ENCODE data around the gene RABGAP1.

The RABGAP1 gene

DNA sequence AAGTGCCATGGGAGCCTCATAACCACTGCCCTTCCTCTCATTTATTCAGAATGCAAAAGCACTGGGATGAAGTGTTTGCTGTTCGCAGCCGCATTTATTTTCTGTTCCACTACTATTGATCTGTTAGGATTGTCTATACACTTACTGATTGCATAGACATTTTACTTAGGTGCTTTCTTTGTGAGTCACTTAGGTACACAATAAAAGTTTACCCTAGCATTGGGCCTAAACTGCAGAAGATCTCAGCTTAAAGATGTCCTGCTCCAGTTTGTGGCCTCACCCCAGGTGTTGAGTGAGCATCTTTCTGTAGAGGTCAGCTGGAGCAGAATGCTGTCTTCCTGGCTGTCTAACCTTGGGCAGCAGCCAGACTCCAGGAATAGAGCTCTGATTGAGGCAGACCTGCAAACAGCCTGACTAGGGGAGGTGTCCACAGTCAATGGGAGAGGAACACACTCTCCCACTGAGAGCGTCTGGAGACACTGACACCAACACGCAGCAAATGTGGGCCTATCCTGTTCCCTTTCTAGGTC lies 146.6 kb downstream of the RABGAP1 start:
- no peak for DNase-seq (ENCODE audit: low spot score)

DNA sequence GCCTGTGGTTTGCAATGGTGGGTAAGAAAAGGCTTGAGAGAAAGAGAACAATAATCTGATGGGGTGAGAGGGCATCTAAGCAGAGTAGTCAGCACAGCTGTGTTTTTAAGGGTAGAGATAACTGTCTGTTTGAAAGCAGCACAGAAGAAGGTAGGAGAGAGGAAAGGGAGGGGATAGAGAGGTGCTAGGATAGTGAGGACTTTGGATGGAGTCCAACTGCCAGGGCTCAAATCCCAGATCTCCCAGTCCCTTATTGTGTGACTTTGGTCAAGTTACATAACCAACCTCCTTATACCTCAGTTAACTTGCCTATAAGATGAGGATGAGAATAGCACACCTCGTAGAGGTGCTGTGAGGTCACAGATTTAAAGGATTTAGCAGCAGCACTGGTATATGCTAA lies 148.2 kb downstream of the RABGAP1 start:
- no peak for DNase-seq (ENCODE audit: low spot score)

DNA sequence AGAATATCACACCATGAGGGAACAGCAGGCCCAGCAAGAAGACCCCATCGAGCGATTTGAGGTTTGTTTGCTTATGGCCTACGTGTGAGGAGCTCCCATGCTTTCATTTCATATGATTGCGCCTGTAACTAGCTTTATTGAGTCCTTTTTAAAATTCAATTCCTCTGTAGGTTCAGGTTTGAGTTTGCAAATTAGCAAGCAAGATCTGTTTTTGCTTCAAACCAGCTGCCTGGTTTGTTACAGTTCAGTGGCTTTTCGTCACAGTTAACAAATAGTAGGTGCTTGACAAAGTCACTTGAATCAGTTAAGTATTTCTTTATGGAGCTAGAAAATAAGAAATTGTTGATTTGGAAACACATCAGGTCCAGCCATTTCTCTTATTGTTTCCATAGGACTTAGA lies 149.0 kb downstream of the RABGAP1 start:
- DNase-seq (ENCODE audit: low spot score) = no peak

DNA sequence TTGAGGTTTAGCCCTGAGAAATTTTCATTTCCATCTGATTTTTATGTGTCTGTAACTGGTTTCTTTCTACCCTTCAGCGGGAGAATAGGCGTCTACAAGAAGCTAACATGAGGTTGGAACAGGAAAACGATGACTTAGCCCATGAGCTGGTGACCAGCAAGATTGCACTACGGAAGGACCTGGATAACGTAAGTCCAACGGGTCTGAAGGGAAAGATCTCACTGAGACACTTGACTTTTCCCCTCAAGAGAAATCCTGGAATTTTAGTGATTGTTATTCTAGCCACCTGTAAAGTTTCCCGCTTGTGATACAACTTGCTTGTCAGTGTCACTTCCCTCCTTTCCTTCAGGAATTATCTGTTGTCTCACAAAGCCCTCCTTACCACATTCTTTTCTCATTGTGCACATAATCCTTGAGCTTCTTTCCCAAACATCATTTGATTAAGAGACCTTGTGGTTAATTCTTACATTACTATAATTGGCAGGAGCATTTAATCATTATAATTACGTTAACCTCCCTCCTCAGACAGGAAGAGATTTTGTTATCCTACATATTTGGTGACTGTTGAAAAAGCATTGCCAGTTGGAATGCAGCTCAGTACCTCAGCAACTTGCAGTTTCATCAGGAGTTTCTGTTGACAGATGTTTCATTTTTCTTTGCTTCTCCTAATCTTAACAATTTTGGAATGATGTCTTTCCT lies 149.5 kb downstream of the RABGAP1 start:
- DNase-seq (ENCODE audit: low spot score) = no peak

DNA sequence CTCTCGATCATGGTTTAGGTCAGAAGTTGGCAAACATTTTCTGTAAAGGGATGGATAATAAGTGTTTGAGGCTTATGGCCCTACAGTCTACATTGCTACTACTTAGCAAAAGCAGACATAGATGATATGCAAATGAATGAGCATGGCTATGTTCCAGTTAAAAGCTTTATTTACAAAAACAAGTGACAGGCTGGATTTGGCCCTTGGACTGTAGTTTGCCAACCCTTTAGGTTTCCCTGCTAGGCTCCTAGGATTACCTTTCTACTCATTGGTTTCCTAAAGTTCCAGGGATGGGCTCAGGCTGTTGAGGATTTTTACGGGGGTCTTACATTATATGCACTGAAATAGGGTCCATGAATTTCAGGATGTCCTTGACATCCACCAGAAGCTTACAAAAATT lies 150.1 kb downstream of the RABGAP1 start:
- no peak for DNase-seq (ENCODE audit: low spot score)

DNA sequence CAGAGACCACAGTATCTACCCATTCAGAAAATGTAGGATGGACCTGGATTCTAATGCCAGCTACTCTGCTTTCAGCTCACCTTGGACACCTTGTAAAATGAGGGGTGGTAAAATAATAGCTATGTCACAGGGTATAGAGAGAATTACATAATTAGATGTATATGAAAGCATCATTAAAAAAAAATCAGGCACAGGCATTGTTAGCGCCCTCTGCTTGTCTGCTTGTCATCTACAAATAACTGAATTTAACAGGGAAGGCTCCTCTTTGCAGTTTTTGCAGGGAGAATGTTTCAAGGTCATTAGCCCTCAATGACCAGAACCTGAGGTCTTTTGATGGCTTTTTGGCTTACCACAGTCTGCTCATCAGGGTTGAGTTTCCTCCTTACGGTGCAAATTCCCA lies 150.6 kb downstream of the RABGAP1 start:
- DNase-seq (ENCODE audit: low spot score) = no peak

DNA sequence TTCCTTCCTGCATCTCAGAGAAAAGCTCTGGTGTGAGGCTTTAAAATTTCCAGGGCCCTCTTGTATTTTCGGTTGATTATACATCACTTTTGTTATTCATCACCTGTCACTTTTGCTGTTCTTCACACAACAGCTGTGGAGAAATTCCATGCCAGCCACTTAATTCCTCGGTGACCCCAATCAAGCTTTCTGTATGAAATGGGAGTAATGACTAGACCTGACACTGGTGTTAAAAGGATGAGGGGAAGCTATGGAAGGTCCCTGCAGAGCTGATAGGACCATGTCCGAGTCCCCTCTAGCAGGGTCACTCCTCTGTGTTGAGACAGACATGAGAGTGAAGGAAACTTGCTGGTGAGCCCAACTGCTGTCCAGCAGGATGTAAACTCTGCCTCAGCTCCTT lies 152.3 kb downstream of the RABGAP1 start:
- no peak for DNase-seq (ENCODE audit: low spot score)

DNA sequence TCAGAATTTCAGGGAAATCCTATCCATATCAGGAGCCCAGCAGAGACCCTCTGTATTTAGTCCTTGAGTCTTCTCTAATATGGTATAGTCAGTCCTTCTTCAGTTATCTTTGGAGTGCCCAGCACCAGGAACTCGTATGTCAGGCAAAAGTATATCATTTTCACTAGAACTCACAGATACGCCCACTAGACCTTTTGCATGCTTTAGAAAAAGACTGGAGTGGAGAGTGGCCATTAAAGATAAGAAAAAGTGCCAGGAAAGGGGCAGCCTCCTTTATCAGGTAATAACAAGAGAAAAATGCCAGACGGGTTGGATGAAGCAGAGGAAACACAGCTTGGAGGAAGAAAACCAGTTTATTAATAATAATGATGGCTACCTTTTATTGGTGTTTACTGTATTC lies 156.2 kb downstream of the RABGAP1 start:
- DNase-seq (ENCODE audit: low spot score) = no peak

DNA sequence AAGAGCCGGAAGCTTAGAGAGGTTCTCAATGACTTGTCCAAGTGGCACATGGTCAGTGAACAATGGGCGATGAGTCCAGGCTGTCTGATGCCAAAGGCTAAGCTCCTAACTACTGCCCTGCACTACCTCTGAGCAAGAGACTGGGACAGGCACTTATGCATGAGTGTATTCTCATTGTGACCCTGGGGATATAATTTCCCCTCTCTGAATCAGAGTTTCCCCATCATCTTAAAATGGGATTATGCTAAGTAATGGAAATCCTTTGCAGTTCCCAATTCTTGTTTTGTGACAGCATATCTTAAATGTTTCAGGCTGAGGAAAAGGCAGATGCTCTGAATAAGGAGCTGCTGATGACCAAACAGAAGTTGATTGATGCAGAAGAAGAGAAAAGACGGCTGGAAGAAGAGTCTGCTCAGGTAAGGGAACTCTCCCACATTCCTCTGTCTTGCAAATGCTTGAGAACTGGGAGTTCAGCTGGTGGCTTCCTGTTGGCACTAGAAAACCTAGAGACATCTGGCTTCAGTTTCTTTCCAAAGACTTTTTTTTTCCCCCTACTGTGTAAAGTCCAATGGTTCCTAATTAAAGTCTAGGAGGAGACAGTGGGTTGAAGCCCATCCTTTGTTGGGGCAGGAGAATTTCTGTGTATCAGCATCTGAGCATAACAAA lies 156.7 kb downstream of the RABGAP1 start:
- no peak for DNase-seq (ENCODE audit: low spot score)

DNA sequence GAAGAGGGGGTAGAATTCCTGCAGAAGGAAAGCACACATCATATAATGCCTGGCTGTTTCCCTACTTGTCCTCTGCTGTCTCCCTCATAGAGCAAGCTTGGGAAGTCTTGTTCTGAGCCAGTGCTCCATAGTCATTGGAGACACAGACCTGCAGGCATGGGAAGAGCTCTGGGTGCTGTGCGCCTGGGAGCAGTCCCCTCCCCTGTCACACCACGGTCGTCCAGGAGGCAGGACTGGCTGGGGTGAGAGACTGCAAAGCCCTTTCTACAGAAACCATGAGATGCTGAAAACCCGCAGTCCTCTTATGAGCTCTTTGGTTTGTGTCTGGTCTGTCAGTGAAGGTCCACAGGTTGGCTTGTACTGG lies 157.3 kb downstream of the RABGAP1 start:
- DNase-seq (ENCODE audit: low spot score) = no peak

DNA sequence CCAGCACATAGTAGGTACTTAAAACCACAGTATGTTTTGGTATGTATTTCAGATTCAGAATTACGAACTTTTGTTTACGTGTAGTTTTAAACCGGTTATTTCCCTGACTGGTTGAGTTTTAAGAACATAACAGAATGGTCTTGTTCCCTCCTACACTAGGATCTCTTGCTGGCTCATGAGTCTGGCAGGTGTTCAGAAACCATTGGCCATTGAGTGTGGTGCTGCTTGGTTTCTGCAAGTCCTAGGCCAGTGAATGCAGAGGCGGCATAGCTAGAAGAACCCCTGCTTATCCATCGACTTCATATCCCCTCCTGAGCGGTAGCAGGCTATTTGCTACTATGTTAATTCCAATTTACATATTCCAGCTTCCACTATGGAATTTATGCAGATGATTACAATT lies 158.2 kb downstream of the RABGAP1 start:
- no peak for DNase-seq (ENCODE audit: low spot score)

DNA sequence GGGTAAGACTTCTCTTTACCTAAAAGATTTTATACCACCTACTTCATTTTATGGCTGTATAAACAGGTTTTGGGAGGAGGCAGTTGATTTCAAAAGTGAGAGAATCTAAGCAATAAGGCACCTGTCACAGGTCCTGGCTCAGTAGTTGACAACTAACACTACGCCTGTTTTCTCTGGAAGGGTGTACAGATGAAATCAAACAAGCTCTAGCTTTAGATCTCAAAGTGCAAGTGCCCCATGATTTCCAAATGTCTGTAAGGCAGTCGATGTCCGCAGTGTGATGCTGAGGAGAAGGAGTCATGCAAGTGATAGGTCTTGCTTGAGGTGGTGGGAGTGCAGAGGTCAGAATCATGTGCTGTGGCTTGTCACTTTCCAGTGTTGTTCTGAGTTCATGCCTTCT lies 158.7 kb downstream of the RABGAP1 start:
- no peak for DNase-seq (ENCODE audit: low spot score)

DNA sequence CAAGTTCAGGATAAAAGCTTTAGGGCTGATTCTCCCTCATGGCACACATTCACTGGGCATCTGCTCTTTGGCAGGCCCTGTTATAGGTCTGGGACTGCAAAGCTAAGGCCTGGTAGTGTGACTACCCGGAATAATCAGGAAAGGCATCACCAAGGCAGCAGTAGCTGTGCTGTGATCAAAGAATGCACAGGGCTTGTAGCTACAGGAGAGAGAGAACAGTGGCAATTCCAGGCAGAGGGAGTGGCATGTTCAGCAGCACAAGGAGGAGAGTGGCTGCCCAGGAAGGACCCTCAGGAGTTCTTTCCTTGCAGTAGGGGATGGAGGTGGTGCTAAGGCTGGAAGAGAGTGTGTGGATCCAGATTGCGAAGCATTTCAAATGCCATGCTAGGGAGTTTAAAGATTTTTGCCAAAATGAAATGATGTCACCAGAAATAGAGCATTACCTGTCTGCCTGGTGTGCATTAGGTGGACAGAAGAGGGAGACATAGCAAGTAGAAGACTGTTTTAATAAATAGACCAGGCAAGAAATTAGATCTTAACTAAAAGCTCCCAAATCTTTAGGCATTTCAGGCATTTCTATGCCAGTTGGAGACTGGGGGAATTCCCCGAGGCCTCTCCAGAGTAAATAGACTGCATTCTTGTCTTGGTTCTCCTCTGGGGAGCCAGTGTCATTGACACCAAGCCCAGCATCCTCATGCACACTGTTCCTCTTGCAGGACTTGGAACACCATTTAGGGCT lies 161.7 kb downstream of the RABGAP1 start:
- DNase-seq (ENCODE audit: low spot score) = no peak

DNA sequence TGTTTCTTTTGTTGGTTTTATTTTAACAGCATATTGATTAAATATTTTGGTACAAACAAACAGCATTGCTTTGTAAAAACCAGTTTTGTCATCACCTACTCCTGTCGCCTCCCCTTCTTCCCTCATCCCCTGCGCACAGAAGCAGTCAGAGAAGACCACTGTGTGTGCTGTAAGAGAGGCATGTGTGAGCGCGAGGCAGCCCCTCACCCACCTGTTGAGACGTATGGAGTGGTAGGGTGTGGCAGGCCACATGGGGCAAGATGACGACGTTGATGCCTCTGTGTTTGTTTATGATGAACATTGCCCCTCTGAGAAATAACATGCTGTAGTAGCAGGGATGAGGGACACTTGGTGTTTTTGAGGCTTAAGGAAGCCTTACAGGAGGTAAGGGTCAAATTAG lies 164.0 kb downstream of the RABGAP1 start:
- no peak for DNase-seq (ENCODE audit: low spot score)

DNA sequence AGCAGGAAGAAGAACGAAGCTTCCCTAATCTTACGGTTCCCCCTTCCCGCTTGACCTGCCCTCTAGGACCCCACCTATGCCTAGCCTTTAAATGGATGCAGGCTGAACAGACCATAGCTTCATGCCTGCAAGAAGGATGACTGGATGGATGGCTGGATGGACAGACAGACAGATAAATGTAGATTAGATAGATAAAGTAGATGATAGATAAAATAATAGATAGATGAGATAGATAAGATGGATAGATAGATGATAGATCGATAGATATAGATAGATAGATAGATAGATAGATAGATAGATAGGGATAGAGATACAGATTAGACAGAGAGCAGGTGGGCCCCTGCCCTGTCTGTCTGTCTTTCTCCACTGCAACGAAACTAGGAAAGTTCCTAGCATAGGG lies 164.7 kb downstream of the RABGAP1 start:
- DNase-seq (ENCODE audit: low spot score) = no peak

DNA sequence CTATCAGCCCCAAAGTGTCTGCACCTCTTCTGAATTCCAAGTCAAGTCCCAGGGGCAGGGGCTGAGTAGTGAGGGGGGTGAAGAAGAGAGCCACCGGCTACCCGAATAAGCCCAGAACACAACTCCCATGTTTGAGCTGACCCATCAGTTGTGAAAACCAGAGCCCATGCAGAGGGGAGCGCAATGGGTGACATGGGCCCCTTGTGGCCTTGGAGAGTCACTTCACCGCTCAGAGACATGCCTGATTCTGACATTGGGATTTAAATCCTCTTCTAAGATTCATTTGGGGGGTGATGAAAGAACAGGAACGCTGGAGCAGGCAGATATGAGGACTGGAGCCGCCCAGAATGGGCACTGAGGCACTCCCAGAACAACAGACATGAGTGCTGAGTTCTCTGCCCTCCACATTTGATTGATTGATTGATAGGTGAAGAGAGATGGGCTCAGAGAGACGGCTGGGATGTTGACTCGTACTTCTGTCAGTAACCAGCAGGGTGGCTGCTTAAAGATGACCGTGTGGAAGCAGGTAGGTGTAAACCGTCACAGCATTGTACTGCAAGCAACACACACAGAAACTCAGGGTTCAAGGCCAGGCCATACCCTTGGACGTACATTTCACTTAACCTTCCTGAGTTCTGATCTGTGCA lies 166.9 kb downstream of the RABGAP1 start:
- DNase-seq (ENCODE audit: low spot score) = no peak

DNA sequence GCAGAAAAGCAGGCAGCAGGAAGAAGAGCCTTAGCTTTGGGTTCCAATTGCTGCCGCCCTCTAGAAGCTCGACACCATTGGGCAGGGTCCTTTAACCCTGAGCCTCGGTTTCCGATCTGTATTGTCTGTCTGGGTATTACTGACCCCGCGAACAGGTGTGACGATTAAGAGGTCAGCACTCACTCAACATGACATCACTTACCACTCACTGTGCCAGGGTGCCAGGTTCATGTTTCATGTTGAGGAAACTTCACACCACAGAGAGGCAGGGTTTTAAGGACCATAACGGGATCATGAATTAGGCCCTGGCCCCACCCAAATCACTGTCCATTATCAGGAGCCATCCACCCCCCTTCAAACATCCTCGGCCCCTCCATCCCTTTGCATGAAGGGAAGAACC lies 168.2 kb downstream of the RABGAP1 start:
- DNase-seq (ENCODE audit: low spot score) = no peak

DNA sequence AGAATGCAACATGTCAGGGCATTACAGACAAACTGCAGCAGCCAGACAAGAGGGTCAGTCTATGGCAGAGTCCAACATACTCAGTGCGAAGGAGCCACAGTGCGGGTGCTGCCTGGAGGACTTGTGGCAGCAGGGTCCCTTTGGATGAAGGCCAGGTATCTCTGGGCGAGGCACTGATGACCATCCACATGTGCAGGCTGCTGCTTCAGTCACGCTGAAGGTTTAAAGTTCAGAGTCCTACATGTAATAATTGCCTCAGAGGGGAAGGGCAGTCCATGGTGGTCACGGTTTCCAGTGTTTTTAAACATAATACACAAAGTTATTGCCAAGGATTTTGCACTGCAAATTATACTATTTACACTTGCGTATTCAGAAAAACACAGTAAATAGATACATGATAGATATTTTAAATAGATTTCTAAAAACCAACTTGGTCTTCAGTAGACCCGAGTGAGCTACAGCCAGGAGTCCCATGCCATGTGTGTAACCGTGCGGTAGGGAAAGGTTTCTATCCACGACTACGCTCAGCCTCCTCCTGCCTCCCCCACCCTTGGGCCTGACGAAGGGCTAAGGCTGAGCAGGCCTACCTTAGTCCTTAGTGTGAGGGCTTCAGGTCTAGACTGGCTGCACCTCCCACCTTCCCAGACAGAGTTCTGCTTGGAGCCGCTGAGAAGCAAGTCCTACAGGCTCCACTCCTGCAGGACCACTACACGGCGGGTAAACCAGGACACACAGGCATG lies 168.9 kb downstream of the RABGAP1 start:
- DNase-seq (ENCODE audit: low spot score) = no peak

DNA sequence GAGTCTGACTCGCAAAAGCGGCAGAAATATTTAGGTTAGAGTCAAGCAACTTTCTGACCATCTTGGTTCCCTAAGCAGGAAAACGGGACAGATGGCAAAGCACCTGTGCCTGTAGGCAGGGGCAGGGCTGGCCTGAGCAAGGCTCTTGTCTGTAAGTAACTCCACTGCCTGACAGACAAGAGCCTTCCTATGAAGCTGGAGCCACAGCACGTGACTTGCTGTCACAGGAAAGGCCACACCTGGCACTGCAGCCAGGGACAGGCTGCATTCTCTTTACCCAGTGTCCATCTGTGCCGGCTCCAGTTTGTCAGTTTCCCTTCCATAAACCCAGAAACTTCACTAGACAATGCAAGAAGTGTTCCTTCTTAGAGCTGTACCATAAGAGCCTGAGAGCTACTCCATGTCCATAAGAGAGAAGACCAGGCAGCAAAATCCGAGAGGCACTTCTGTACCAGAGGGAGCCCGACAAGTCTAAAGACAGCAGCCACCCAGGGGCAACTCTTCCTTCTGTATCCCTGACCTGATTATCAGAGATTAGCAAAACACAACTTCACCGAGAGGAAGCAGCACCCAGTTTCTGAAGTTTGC lies 170.7 kb downstream of the RABGAP1 start:
- DNase-seq (ENCODE audit: low spot score) = no peak

DNA sequence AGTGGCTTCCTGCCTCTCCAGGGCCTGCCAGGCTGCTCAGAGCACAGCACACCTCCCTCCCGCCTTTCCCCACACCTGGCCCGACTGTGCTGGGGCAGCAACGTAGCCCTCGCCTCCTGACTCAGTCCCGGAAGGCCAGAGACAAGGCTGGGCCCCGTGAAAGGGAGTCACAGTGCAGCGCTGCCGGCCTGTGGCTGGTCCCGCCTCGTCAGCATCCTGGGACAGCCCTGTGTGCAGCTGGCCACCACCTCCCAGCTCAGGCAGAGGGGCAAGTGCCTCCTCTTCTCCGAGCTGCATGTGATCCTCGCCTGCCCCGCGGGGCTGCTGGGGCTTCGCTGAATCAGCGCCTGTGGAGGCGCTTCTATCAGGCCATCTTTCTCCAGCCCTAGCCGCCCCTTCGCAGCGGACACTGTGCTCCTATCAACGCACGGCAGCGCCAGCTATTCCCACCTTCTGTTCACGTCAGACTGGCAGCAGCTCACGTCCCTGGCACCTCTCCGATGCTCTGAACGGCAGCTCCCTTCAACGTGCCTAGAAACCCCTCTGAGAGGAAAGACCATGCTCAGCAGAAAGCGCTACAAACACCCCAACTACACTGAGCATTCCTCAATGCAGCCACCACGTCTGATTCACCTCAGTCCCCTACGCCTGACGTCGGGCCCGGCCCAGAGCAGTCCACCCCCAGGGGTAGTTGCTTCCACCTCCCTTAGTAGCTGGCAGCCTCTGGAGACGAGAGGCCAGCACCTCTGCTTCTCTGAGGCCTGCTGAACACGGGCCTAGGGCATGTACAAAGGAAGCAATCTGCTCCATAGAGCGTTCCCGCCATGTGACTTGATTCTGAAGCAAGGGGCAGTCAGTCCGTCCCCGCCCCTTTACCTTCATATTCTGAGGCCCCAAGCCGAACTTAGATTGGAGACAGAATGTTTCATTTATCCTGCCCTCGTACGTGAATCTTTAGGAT lies 171.5 kb downstream of the RABGAP1 start:
- DNase-seq (ENCODE audit: low spot score) = no peak

Data from kidney capillary endothelial cell (primary cell).